Activated naive CD4-positive, alpha-beta T cell (primary cell): ENCODE data around the gene C6orf89.
A peak's percentile ranks its signal among the peaks of the same experiment; 100 is the strongest.
"Not testable (repeated sequence)": the region's sequence is repeated elsewhere in the genome, so short reads cannot be mapped to it uniquely, and the experiment has no call there.

Experiments used
- DNase-seq, 4 experiments: peaks; one replicate each; lab custom pipeline; 2025; lab: John Stamatoyannopoulos, UW

Gene C6orf89

DNA sequence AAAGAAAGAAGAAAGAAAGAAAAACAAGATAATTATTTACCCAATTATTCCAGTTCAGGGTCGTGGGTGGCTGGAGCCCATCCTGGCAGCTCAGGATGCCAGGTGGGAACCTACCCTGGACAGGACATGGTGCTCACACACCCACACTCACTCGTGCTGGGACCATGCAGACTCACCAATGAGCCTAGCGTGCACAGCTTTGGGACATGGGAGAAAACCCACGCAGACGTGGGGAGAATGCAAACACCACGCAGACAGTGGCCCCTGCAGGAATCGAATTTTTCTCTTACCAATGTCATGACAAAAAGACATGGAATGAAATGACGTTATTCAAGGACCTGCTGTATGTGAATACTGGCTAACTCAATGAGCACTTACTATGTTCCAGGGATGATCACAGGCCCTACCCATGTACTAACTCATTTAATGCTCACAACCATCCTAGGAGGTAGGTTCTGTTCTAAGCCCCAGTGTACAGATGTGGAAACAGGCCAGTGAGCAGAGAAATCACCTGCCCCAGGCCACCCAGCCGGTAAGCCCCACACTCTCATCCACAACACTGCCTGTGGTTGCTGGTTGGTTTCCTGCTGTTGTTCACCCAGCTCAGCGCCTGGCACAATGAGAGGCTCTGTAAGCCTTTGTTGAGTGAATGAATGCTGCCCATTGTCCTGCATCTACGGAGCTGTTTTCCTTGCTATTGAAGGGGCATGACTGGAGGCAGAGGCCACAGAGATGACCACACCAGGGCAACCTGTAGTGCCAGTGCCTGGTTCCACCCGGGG lies 62.0 kb downstream of the C6orf89 start:
- peak in 1 of 4 experiments; percentile 26 for DNase-seq

DNA sequence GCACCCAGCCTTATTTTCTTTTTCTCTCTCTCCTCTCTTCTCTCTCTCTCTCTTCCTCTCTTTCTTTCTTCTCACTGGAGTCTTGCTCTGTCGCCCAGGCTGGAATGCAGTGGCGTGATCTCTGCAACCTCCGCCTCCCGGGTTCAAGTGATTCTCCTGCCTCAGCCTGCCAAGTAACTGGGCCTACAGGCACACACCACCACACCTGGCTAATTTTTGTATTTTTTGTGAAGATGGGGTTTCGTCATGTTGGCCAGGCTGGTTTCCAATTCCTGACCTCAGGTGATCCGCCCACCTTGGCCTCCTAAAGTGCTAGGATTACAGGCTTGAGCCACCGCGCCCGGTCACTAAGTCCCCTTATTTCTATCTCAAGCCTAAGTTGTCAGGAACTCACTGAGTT lies 63.3 kb downstream of the C6orf89 start:
- DNase-seq = not testable (repeated sequence)

DNA sequence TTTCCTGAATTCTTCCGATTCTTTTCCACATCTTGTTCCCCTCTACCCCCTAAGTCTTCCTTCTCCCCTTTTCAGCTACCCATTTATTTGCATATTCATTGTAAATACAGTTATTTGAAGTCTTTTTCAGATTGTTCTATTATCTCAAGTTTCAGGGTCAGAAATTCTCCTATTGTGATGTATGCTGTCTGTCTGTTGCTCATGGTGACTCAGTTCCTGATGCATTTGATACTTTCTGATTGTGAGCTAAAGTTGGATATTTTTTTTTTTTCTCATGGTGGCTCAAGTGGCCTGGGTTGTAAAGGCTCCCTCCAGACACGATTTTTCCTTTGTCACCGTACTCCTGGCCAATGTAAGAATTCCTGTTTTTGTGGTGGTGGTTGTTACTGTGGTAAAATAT lies 63.9 kb downstream of the C6orf89 start:
- no peak for DNase-seq

DNA sequence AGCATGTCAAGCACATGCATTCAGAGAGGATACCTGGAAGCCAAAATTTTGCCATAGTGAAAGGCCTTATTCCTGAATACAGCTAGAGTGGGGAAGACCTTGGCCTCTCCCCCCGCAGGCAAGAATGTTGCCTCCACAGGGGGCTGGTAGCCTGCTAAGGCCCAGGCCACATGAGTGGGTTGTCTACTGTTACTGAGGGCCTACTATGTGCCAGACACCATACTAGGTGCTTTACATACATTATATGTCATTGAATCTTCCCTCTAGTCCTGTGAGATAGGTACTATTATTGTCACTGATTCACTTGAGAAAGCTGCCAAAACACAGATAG lies 68.1 kb downstream of the C6orf89 start:
- DNase-seq = no peak

DNA sequence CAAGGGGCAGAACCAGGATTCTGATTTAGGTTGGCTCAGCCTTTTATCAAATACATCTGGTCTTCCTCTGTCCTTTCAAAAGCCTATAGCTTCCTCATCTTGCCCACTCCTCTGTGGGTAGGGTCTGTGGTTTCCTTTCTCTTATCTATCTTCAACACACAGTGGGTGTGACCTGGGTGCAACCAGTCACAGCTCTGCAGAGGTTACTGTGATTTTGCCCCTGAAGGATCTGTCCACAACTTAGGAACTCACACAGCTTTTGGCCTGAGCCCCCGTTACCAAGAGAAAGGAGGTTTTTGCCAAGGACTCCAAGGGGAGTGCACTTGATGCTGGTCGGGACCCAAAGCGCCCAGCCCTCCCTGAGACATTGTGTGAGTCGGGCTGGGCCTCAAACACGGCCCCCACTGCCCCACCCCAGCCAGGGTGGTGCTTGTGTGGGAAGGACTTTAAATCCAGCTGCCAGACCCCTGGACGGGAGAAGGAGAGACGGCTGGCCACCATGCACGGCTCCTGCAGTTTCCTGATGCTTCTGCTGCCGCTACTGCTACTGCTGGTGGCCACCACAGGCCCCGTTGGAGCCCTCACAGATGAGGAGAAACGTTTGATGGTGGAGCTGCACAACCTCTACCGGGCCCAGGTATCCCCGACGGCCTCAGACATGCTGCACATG lies 68.6 kb downstream of the C6orf89 start, which contains the start of gene PI16:
PI16 (plus strand) TSS at position 477 of the 670 bp plus-strand sequence; CDS start at position 500, 23 bp downstream.
- no peak for DNase-seq

DNA sequence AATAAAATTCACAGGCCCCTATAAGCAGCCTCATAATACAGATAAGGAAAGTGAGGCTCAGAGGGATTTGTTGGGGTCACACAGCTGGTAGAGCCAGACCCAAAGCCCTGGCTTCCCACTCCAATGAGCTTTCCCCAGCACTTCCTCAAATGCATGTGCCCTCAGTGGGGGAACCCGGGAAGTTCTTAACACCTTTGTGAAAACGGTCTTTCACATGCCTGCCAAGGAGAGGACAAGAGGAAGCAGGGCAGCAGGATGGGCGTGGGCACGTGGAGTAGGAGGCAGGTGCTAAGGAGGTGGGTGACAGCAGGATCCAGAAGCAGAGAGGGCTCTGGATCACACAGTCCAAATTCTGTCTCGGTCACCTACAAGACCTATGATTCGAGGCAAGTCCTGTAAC lies 69.4 kb downstream of the C6orf89 start:
- DNase-seq = no peak

DNA sequence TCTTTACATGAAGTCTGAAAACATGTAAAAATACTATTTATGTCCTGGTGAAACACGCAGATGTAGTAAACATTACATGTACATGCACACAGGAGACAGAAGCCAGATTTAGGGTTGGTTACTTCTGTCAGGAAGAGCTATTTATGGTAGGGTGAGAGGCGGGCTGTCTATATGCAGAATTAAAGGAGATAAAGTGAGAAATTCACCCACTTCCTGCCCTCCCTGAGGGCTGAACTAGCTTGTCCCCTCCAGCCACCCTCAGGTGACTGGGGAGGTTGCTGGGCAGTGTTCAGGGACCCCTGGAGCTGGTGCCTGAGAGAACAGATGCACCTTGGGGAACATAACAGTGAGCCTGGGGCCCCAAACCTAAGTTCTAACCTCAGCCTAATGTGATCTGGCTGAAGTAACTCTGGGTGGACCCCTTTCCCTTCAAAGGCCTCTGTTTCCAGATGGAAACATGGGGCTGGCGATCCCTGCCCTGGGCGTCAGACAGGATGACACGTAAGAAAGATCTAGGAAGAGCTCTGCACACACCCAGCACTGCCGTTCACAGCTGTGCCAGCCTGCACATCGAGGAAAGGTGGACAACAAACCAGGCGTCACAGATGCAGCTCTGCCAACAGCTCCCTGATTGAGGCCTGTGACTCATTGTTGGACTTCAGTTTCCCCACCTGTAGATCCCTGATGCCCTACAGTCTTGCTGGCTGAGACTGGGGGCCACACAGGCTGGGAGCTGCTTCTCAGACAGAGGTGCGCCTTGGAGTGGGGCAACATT lies 70.1 kb downstream of the C6orf89 start:
- DNase-seq = no peak

DNA sequence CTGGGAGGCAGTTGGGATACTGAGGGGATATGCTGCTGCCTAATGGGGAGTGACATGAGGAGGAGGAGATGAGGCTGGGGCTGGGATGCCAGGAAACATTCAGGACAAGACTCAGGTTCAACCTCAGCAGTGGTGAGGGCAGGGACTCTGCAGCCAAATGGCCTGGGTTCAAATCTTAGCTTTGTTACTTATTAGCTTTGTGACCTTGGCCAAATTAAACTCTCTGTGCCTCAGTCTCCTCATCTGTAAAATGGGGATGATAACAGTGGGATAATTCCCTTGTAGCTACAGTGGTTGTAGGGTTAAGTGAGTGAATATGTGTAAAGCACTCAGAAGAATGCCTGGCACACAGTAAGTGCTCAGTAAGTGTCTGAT lies 70.7 kb downstream of the C6orf89 start:
- no peak for DNase-seq

DNA sequence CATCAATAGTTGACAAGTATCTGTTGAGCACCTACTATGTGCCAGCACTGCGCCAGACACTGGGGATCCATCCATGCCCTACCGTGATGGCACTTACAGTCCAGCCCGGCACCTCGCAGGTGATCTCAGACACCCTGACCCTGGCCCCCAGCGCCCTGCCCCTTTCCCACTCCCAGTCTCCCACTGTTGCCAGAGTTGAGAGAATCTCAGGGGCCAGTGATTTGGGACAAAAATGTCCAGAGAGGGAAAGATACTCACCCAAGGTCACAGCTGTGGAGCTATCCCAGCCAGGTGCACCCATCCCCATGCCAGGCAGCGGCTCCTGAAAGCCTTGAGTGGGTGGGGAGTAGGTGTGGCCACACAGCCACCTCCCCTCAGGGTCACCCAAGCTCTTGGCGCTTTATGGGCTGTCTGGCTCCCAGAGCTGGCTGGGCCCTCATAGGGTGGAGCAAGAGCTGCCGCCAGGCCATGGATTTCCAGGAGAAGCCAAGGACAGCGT lies 72.1 kb downstream of the C6orf89 start:
- no peak for DNase-seq

DNA sequence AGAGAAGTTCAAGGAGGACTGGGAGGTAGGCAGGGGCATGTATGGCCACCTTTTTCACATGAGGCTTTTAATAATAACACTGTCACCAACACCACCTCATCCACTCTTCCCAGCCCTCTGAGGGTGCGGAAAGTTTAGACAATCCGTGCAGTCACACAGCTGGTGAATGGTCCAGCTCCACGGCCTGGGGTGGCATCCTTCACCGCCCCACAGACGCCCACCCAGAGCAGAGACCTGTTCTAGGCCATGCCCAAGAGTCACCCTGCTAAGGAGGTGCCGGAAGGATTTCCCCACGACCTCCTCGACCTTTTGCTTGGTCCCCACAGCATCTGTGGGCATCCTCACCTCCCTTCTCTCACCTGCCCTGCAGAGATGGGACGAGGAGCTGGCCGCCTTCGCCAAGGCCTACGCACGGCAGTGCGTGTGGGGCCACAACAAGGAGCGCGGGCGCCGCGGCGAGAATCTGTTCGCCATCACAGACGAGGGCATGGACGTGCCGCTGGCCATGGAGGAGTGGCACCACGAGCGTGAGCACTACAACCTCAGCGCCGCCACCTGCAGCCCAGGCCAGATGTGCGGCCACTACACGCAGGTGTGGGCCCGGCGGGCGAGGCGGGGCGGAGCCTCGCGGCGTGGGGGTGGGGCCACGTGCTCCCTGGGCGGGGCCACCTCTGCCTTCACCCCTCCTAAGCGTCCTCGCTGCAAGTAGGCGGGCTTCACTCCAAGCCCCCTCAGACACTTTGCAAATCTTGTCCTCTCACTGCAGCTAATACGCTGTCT lies 73.2 kb downstream of the C6orf89 start:
- no peak for DNase-seq

DNA sequence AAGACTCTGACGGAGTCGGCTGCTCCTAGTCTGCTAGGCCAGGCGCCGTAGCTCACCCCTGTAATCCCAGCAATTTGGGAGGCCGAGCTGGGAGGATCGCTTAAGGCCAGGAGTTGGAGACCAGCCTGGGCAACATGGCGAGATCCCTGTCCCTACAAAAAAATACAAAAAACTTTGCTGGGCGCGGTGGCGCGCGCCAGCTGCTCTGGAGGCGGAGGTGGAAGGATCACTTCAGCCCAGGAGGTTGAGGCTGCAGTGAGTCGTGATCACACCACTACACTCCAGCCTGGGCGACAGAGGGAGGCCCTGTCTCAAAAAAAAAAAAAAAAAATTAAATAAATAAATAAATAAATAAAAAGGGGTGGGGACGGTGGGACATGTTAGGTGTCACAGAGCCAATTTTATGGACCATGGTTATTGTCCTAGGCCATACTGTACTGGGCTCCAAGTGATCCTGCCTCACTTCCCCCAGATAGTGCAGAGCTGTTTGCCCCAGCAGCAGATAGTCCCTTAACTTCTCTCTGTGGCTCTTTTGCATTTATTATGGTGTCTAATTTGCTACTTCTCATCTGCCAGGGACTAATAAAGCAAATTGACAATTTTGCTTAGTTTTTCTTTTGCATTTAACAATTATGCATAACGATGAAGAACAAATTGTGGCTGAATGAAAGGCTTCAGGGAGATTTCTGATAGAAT lies 74.0 kb downstream of the C6orf89 start:
- DNase-seq = no peak

DNA sequence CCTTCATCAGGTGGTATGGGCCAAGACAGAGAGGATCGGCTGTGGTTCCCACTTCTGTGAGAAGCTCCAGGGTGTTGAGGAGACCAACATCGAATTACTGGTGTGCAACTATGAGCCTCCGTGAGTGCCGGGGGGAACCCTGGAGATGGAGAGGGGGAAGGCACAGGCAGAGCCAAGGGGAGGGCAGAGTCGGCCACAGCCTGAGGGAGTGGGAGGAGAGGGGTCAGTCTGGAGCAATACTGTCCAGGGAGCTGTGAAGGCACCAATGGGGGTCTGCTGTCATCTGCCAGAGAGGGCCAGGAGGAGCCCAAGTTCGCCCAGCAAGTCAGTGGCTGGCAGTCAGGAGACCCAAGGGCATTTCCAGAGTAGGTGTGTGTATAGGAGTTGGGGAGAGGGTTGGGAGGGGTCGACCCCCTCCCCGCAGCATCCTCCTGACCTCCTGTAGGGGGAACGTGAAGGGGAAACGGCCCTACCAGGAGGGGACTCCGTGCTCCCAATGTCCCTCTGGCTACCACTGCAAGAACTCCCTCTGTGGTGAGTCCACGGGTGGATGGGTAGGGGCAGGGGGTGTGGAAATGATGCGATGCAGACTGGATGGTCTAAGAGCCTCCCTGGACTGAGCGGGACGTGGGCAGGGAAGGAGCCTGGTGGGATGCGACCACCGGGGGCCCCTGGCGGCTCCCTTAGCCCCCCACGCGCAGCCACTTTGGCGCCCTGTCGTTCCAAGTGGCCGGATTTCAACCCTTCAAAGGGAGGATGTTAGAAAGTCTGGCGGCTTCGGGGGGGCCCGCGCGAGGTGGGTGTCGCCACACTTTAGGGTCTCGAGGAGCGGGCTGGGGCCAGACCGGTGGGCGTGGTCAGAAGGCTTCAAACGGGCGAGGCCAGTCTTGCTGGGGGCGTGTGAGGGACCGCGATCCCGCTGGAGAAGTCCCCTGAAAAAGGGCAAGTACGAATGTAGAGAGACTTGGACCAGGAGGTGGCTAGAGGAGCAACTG lies 76.0 kb downstream of the C6orf89 start:
- no peak for DNase-seq

DNA sequence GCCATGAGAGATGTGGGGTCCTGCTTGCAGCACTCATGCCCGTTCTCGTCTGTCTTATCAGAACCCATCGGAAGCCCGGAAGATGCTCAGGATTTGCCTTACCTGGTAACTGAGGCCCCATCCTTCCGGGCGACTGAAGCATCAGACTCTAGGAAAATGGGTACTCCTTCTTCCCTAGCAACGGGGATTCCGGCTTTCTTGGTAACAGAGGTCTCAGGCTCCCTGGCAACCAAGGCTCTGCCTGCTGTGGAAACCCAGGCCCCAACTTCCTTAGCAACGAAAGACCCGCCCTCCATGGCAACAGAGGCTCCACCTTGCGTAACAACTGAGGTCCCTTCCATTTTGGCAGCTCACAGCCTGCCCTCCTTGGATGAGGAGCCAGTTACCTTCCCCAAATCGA lies 77.1 kb downstream of the C6orf89 start:
- peak in 3 of 4 experiments; percentile 25 to 69 (median 52) for DNase-seq

DNA sequence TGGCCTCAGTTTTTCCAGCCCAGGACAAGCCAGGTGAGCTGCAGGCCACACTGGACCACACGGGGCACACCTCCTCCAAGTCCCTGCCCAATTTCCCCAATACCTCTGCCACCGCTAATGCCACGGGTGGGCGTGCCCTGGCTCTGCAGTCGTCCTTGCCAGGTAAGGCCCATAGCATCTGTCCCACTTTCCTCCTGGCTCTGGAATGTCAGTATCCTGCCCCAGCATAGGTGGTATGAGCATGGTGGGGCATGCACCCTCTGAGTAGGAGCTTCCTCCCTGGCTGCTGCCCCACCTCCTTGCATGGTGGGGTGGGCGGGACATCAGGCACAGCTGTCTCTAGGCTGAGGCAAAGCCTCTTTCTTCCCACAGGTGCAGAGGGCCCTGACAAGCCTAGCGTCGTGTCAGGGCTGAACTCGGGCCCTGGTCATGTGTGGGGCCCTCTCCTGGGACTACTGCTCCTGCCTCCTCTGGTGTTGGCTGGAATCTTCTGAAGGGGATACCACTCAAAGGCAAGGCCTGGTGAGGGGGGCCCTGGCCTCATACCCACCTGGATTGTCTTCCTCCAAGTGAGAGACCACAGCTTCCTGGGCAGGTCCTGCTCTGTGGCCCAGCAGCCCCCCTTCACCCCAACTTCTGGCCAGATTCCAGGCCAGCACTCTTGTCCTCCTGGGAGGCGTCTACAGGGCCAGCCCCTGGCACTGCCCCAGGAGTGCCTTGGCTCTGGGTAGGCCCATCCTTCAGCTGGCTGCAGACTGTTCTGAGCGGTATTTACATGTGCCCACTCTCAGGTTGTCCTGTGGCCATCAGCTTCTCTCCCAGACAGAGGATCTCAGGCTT lies 77.9 kb downstream of the C6orf89 start:
- DNase-seq = peak in 1 of 4 experiments; percentile 14

DNA sequence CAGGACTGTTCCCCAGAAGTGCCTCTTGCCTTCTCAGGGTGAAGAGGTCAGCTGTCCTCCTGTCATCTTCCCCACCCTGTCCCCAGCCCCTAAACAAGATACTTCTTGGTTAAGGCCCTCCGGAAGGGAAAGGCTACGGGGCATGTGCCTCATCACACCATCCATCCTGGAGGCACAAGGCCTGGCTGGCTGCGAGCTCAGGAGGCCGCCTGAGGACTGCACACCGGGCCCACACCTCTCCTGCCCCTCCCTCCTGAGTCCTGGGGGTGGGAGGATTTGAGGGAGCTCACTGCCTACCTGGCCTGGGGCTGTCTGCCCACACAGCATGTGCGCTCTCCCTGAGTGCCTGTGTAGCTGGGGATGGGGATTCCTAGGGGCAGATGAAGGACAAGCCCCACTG lies 78.6 kb downstream of the C6orf89 start:
- no peak for DNase-seq

DNA sequence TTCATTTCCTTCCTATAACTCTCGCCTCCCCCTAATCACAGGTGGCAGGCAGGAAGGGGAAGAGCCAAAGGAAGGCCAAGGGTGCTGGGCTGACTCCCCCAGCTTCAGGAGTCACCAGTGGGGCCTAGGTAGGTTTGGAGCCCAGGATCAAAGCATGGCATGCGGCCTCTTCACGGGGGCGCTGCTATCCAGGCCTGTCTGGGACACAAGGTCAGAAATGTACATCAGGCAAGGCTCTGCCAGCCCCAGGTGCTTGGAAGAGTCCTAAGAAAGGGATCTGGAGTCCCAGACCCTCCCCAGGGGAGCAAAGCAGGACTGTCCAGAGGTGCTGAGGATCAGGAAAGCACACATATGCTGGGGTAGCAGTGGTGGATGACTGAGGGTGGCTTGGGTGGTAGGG lies 79.2 kb downstream of the C6orf89 start:
- DNase-seq = no peak

DNA sequence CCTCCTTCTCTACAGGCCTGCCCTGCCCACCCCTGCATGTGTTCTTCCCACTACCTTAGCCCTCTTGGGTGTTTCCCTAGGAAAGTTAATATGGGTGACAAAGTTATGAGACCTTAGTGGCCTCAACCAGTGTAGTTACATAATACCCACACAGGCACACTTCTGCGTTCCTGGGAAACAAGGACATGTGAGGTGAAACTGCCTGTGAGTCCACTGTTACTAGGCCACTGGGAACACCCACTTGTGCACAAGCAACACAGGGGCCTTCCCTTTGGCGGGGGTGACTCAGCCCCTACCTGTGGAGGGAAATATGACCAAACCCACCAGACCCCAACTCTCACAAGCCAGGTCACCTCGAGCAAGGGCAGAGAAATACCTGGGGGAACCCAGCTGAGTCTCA lies 81.5 kb downstream of the C6orf89 start:
- DNase-seq = no peak

DNA sequence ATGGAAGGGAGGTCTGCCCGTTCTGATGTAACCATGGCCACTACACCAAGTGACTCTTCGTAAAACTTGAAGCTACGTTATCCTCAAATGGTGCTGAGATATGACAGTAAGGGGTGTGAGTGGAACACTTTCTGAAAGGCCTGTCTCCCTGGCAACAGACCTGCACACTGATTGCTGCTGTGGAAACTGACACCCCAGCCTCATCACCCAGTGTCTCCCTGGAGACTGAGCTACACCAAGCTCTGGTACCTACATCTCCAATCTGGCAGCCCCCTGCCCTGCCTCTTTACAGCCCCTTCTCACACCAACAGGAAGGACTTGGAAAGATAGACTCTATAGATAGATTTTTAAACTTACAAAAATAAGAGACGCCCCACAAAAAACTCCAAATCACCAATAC lies 82.0 kb downstream of the C6orf89 start:
- DNase-seq = no peak
